Upper lobe of left lung (tissue), 6 donors: ENCODE data around the gene PPP1R13B. TPM values are rescaled to one million over a fixed set of nuclear protein-coding genes. Genes with fewer than 3 reads are reported as not detected.

Source experiments
- ATAC-seq, 2 donors: fragments of 200-7000 bp; cut with Tn5 transposase; one replicate each; pipeline ENCODE4 v1.9.1; 2022; ENCODE audit warnings: mild to moderate bottlenecking in 2 of 2, moderate library complexity in 2 of 2; ENCODE audit not compliant: low FRiP score in 2 of 2
- DNase-seq, 2 donors: peaks; one replicate each; pipeline ENCODE4 v3.0.0-alpha.2; 2019 to 2020
- H3K27ac ChIP-seq, 4 donors: fragments of 200-600 bp; sonication (generic); one replicate each; pipeline ENCODE4 v1.5.1; 2016 to 2019
- H3K27me3 ChIP-seq, 4 donors: fragments of 200-600 bp; sonication (generic); one replicate each; pipeline ENCODE4 v1.5.1; 2017 to 2019
- H3K36me3 ChIP-seq, 4 donors: fragments of 200-600 bp; sonication (generic); one replicate each; pipeline ENCODE4 v1.5.1; 2016 to 2019
- H3K4me1 ChIP-seq, 4 donors: fragments of 200-600 bp; sonication (generic); one replicate each; pipeline ENCODE4 v1.5.1; 2018 to 2019
- H3K4me3 ChIP-seq, 4 donors: fragments of 200-600 bp; sonication (generic); one replicate each; pipeline ENCODE4 v1.5.1; 2017 to 2019; ENCODE audit warnings: mild to moderate bottlenecking in 2 of 4, moderate library complexity in 1 of 4
- H3K9me3 ChIP-seq, 4 donors: fragments of 200-600 bp; sonication (generic); one replicate each; pipeline ENCODE4 v1.5.1; 2018 to 2019
- CTCF ChIP-seq, 6 experiments: fragments of 450-650 bp in 4 of 6; fragments of 200-600 bp in 2 of 6; sonication (generic) in 2 of 6; IDR thresholded peaks; one replicate each; pipeline ENCODE4 v1.5.1; 2016 to 2019; ENCODE audit warnings: antibody characterized with exemption in 6 of 6
- EP300 ChIP-seq, 4 donors: sonication (generic); formaldehyde crosslinking; IDR thresholded peaks; one replicate each; pipeline ENCODE4 v1.5.1; 2017; ENCODE audit warnings: antibody characterized with exemption in 4 of 4, control low read depth in 2 of 4
- POLR2A ChIP-seq, 4 donors: fragments of 450-650 bp; IDR thresholded peaks; one replicate each; pipeline ENCODE4 v1.5.1; 2016 to 2017; ENCODE audit warnings: antibody characterized with exemption in 4 of 4, mild to moderate bottlenecking in 2 of 4
- POLR2AphosphoS5 ChIP-seq, 2 donors: sonication (generic); formaldehyde crosslinking; IDR thresholded peaks; one replicate each; pipeline ENCODE4 v1.5.1; 2017; ENCODE audit warnings: antibody characterized with exemption in 2 of 2
- WGBS, 2 donors: methylation state at CpG; one replicate each; pipeline ENCODE4 v1.1.5; 2017 to 2018; 5-methylcytosine and 5-hydroxymethylcytosine counted together
- small RNA-seq, 4 donors: library from RNA; depleted of rRNA; stranded (forward); fragments of <200 nt; gene quantifications; one replicate each; pipeline ENCODE3, GENCODE V24; 2016
- total RNA-seq, 6 donors: library from RNA; depleted of rRNA in 4 of 6; stranded (reverse); fragments of >200 nt in 4 of 6; gene quantifications; one replicate each; pipeline versions ENCODE4 v1.1.0 to v1.2.1, GENCODE V29; 2016 to 2021
- donor health status: DM: no; HTN: no; CAD: no; lungs with moderate emphysema.
- donor health status: DM: no; HTN: yes; CAD: no; lungs with severe emphysema.

Gene PPP1R13B
- total RNA-seq, 6 donors from 2014 or later = 37.0 to 117 (median 71.1) TPM

- H3K36me3 ChIP-seq = peaks cover 16 to 96% (median 71%) of the 10 kb centered on the region in 4 donors
Measured at GRCh38 chr14:103685276-103686211, 161.8 kb downstream of the PPP1R13B start.

GRCh38 chr14:103684871-103685270 is 162.5 kb downstream of the PPP1R13B start:
- WGBS, 2 donors = 91 to 94% methylated on average over 15 of the region's 15 CpGs
- H3K4me3 ChIP-seq = no peak overlapping the region
- H3K36me3 ChIP-seq = peaks cover 20 to 96% (median 77%) of the 10 kb centered on the region in 4 donors
- H3K27me3 ChIP-seq = no peaks in the 10 kb centered on the region
- ATAC-seq (no peak), DNase-seq (no peak)
- peaks cover 0 to 9% (median 3%) of the 10 kb centered on the region in 4 donors for H3K4me1 ChIP-seq
- no peak overlapping the region for H3K27ac ChIP-seq
- H3K9me3 ChIP-seq = no peaks in the 10 kb centered on the region
- TF ChIP-seq POLR2AphosphoS5 (IDR thresholded peaks at IDR 0.05) (no peak), EP300 (IDR thresholded peaks at IDR 0.05) (no peak), CTCF (IDR thresholded peaks at IDR 0.05) (no peak), POLR2A (IDR thresholded peaks at IDR 0.05) (no peak)

More at GRCh38 chr14:103685276-103686211, 161.8 kb downstream of the PPP1R13B start:
- no peak for DNase-seq
- no peak for ATAC-seq
- TF ChIP-seq EP300 (IDR thresholded peaks at IDR 0.05) = no peak
- no peak for TF ChIP-seq POLR2A (IDR thresholded peaks at IDR 0.05)
- TF ChIP-seq POLR2AphosphoS5 (IDR thresholded peaks at IDR 0.05) = no peak
- no peak for TF ChIP-seq CTCF (IDR thresholded peaks at IDR 0.05)
- 92% methylated on average over 23 of the region's 23 CpGs for WGBS, 2 donors
- Histone ChIP-seq H3K9me3 (no peaks in the 10 kb centered on the region), H3K27ac (no peak overlapping the region), H3K4me3 (no peak overlapping the region), H3K27me3 (no peaks in the 10 kb centered on the region), H3K4me1 (peaks cover 0 to 9% (median 4%) of the 10 kb centered on the region in 4 donors)

GRCh38 chr14:103684471-103684870 is 162.9 kb downstream of the PPP1R13B start:
- H3K36me3 ChIP-seq = peaks cover 21 to 97% (median 81%) of the 10 kb centered on the region in 4 donors
- DNase-seq (no peak), ATAC-seq (no peak)
- H3K9me3 ChIP-seq = no peaks in the 10 kb centered on the region
- H3K27me3 ChIP-seq = no peaks in the 10 kb centered on the region
- H3K4me3 ChIP-seq = no peak overlapping the region
- TF ChIP-seq CTCF (IDR thresholded peaks at IDR 0.05) (no peak), POLR2AphosphoS5 (IDR thresholded peaks at IDR 0.05) (no peak), EP300 (IDR thresholded peaks at IDR 0.05) (no peak), POLR2A (IDR thresholded peaks at IDR 0.05) (no peak)
- 71 to 88% methylated on average over 4 to 5 of the region's 6 CpGs for whole genome bisulfite sequencing, 2 donors
- no peak overlapping the region for H3K27ac ChIP-seq
- H3K4me1 ChIP-seq = peaks cover 0 to 8% (median 4%) of the 10 kb centered on the region in 4 donors

Small RNAs within 50 kb of the gene (small RNA-seq; reads per million reads assigned to genes)
- gene RF00019 = 0 reads per million in 4 donors
- gene RF00280 = 0 reads per million in 4 donors

Other genes starting within 250 kb of the PPP1R13B start
- 100 to 1,000 TPM; 175 to 614 (median 267) TPM for gene KLC1, start 218.4 kb downstream of the PPP1R13B start, total RNA-seq
- 10 to 100 TPM in 1 of 6 donors, 1 to 10 TPM in 5; 2.4 to 16.8 (median 5.8) TPM for gene XRCC3, start 132.1 kb downstream of the PPP1R13B start, total RNA-seq
- gene ZFYVE21, start 131.8 kb downstream of the PPP1R13B start, total RNA-seq = 10 to 100 TPM; 29.3 to 92.1 (median 65.5) TPM
- gene TDRD9, start 80.9 kb upstream of the PPP1R13B start, total RNA-seq = 1 to 10 TPM; 3.1 to 7.9 (median 5.1) TPM
- not detected for gene RD3L, start 95.0 kb upstream of the PPP1R13B start, total RNA-seq
- 10 to 100 TPM in 3 of 6 donors, 1 to 10 TPM in 2, not detected in 1; 5.2 to 14.7 (median 12.5) TPM for gene ASPG, start 238.1 kb upstream of the PPP1R13B start, total RNA-seq